Hematopoietic multipotent progenitor cell treated with erythropoietin and hydrocortisone succinate and interleukin-3 and kit ligand, for 8 days (in vitro differentiated cells): Measurements from ENCODE around the gene NUDCD3.
A peak's percentile ranks its signal among the peaks of the same experiment; 100 is the strongest.

Experiments
- DNase-seq: peaks from one replicate; pipeline ENCODE4 v3.0.0-alpha.2; 2015

The NUDCD3 gene

DNA sequence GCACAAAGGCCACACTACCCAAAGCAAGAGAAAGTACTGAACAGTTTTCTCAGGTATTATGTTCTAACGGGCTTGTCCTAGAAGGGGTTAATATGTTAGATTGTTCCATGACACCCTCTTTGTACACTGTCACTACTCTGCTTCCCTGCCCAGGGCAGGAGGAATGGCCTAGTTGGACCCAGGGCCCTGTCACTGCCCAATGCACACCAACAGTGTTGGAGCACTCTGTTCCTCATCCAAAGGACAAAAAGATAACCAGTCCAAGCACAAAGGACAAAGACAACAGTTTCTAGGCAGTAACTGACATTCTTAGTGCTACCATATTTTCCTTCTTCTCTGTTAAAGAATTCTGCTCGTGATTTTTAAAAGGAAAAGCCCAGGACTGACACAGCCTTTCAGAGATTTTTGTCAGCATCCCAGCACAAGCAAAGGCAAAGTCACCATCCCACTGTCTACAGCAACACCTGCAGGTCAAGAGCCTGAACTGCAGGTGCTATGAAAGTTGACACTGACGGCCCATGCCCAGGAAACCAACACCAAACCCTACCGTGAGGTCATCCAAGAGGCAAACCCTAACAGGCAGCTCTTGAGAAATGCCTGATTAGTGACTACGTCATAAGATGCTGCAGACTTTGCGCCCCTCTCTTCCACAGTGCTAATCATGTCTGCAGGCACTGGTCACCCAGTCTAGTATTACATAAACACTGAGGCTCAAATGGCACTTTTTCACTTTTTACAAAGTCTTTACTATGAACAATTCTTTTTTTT, 13.2 kb downstream of the NUDCD3 start:
- DNase-seq = peak; percentile 74

DNA sequence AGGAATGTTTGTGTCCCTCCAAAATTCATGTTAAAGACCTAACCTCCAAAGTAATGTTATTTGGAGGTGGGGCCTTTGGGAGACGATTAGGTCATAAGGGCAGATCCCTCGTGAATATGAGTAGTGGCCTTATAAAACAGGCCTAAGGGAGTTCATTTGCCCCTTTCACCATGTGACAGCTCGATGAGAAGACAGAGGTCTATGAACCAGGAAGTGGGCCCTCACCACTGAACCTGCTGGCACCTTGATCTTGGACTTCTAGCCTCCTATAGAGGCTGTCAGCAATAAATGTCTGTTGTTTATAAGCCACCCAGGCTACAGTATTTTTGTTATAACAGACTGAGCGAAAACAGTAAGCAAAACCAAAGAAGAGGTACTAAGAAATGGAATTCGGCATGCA, 14.1 kb downstream of the NUDCD3 start:
- DNase-seq = no peak

DNA sequence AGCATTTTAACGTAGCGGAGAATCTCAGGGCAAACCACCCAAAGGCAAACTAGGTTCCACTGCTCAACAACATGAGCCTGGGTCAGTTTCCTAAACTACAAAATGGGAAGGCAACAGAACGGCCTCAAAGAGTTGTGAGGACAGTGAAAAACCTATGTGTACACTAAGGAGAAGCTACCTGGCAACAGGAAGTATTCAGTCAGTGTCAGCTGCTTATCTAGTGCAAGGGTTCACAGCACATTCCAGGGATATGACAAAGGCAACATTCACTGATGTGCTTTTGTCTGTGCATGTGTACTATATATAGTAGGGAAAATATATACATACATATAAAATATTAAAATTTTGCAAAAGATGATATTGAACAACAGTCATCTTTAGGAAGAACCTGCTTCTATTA, 17.2 kb downstream of the NUDCD3 start:
- no peak for DNase-seq

DNA sequence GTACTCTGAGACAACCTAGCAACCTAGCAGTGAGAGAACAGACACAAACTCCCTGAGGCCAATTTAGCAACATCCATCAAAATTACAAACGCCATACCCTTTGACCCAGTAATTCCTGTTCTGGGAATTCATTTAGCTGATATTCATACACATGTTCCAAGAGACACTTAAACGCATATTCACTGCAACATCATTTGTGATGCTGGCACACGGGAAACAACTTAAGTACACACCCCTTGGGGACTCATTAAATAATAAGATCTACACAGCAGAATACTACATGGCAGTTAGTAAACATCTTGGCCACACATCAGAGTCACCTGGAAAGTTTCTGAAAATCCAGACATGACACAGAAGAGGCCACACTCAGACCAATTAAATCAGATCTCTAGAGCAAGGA, 17.6 kb downstream of the NUDCD3 start:
- no peak for DNase-seq

DNA sequence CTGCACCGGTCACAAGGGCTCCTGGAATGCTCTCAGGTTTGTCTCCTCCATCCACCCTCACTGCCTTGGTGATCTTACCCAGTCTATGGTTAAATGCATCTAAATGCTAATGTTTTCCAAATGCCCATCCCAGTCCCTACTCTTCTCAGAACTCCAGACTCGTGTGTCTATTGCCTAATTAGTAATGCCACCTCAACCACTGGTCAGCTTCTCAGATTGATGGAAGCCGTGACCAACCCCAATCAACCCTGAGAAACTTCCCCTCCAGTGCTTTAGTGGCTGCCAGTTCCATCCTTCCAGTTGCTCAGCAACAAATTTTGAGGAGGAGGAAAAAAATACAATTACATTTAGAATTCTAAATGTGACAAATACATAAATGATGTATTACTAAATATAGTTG, 18.6 kb downstream of the NUDCD3 start:
- DNase-seq = no peak

DNA sequence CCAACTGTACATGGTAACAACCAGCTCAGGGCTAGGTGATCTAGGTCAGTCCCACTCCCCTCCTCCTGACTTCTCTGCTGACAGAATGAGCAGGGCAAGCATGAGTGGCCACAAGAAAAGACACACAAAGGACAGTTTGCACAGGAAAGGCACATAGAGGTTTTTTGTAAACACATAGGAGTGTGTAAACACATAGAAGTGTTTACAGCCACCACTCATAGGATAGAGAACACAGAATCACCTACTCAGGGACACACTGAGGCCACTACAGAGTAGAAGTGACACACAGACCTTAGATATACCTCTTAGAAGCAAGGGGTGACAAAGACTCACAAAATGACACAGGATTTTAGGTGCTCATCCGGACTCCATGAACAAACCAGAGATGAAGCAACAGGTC, 19.0 kb downstream of the NUDCD3 start:
- DNase-seq = no peak

DNA sequence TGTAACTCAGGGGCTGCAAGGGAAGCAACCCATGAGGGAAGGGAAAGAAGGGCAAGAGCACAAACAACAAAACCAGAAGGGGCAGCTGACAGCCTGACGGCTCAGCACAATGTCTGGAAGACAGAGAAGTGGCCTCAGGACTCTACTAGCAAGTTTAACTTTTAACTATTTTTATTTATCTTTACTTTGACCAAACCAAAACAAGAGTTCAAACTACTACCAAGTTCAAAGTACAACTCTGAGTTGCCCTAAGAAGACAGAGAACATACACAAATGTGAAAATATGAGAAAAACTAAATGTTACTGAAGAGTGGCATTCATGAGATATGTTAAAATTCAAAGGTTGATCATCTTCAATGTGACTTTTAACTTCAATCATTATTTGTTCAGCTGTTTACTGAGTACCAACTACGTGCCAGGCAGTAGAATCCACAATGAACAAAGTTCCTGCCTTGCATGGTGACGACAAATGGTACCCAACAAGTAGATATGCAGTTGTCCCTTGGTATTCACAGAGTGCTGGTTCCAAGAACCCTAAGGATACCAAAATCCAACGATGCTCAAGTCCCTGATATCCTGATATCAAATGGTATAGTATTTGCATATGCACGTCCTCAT, 19.7 kb downstream of the NUDCD3 start:
- no peak for DNase-seq

DNA sequence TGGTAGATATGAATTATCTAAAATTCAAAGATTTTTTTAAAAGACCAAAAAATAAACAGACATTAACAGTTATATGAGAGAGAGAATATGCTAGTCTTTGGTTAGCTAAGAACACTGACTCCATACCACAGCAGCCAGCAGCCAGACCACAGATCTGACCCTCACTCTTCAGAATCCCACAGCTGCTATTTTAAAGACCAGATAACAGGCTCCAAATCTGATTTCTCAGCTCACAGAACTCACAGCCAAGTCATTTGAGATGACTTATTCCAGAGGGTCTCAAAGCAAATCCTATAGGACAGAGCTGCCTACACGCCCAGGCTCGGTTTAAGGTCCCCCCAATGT, 20.4 kb downstream of the NUDCD3 start:
- peak; percentile 17 for DNase-seq

DNA sequence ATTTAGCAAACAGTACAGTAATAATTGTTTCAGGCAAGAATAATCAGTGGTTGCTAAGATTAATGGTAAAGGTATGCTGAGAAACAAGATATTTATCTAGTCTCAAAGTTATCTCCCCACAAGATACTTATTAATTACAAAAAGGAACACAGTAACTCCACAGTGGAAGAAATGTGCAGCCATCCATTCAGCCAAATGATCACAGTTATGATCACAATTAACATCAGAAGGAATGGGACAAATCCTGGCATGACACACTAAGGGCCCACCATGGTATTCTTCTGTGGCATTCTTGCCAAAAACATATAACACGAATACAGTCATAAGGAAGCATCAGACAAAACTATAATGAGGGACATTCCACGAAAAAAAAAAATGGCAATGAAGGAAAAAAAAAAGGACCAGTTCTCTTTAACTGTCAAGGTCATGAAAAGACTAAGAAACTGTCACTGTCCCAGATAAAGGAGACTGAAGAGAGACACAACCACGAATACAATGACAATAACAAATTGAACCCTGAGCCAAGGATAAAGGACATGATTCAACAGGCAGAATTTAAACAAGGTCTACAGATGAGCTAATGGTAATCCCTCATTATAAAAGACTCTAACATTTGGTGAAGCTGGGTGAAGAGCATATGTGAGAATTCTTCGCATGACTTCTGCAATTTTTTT, 20.9 kb downstream of the NUDCD3 start:
- DNase-seq = no peak

DNA sequence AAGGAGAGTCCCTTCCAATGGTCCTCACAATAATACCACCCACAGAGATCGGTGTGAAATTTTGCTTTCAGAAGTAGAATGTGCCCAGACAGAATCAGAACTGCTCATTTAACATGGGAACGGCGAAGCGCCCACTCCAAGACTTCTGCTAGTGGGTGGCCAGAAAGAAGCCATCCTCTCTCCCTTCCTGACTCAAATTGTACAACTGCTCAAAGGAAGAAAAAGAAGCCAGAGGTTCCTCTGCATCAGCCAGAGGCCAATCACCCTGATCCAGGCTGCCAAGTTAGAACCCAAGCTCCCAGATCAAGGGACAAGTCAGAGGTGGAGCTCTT, 23.3 kb downstream of the NUDCD3 start:
- DNase-seq = no peak

DNA sequence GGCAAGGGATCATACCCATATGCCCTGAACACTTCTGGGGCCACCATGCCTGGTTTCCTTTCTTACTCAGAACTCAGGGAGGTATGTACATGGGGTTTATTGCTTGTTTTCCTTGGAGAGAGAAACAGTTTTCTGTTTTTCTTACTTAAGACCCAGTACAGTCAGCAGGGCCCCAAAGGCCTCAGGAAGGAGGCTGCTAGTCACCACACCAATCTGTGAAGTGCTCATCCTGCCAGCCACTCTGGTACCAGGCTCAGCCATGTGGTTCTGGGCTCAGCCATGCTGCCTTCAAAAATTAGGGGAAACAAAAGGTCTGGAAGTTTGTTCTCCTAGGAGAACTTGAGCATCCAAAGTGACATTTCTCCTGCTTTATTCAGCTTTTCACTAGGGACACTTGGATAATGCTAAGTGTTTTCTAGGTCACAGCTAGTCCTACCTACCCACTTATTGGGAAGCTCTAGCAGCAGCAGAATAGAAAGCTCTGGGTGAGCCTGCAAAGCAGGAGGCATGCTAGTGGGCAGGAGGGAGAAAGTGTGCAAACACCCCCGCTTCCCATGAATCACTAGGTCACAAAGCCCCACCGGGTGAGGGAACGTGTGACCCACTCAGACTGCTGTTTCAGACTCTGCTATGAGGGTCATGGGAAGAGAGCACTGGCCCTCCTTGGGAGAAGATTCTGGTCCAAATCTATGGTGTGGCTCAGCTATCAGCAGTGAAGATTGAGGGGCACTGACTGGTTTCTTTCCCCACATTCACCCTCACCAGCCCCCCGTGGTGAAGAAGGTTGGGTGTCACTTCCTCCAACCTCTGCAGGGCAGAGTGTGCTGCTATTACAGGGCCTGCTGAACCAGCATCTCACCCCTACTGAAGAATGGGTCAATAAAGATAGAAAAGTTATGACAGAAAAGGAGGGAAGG, 23.9 kb downstream of the NUDCD3 start:
- DNase-seq = no peak

DNA sequence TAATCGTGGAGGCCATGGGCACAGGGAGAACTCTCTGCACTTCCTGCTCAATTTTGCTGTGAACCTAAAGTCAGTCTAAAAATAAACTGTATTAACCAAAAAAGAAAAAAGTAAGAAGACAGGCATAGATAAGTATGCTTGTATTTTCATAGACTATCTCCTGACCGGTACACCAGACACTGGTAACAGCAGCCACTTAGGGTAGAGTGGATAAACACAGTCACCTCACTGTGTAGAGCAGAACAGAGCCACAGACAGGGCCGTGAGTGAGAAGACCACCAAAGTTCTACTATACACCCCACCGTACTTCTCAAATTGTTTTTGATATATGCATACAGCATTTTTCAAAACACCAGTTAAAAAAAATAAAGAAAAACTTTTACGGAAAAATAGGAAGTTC, 25.0 kb downstream of the NUDCD3 start:
- no peak for DNase-seq

DNA sequence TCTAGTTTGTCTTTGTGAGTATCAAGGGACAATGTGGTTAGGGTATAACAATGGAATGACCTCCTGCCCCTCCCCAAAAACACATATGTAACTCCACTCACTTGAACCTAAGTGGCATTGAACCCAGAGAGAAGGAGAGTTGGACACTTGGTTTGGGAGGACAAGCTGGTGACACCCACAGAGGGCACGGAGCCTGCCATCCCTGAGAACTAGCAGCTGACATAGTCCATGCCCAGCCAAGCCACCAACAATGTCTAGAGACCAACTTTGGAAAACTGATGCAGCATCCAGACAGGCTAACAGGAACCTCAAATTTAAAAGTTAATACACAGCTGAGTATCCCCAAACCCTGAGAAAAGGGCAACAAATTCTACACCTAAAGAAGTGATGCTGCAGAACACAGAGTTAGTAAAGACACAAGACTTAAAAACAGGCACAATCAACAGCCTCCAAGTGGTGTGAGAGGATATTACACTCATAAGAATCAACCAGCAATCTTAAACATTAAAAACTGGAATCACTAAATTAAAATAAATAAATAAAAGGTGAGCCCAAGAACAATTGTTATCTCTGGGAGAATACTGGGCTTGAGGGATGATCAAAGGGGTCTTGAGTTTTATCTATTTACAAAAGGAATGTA, 27.2 kb downstream of the NUDCD3 start:
- peak; percentile 29 for DNase-seq

DNA sequence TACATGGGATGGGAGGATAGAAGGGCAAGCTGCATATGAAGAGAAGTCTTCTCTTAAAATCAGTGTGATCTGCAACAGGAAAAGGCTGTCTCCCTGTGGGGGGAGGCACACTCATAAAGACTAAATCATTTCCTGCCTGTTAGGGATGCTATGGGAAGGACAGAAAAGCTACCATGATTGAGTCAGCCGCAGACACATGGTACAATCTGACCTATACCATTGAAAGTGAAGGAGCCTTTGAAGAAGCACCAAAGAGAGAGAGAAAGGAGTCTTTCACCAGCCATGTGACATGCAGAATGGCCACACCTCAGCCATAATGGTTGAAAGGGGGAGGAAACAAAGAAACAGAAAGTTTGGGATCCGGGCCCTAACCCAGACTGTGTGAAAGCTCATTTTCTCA, 29.1 kb downstream of the NUDCD3 start:
- DNase-seq = no peak

DNA sequence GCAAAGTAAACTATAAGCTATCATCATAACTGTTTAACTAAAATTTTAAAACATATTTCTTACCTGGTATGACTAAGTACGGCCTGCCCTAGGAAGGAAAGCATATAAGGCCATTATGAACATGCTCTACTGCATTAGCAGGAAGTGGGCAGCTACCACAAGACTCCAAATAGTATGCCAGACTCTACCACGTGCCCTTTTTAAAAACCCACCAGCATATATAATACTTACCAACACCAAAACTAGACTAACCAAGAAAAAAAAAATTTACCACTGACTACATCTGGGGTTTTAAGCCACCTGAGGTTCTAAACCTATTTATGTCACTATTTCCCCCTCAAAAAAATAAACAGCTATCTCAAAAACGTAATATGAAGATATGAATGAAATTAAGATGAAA, 30.1 kb downstream of the NUDCD3 start:
- DNase-seq = no peak

DNA sequence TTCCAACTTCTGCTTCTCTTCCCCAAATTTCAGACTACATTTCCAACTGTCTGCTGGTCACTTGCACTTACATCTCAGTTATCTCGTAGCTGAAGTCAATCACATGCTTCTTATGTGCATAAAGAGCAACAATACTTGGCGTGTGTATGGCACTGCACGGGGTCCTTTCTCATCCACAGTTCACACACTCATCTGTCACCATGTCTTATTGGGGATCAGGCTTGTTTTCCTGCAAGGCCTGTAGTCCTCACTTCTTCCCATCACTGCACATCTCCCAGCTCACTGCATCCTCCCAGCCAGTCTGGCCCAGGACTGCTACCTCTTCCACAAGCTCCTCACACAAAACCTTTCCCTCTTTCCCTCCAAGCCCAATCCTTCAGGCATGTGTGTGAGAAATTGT, 35.3 kb downstream of the NUDCD3 start:
- DNase-seq = no peak

DNA sequence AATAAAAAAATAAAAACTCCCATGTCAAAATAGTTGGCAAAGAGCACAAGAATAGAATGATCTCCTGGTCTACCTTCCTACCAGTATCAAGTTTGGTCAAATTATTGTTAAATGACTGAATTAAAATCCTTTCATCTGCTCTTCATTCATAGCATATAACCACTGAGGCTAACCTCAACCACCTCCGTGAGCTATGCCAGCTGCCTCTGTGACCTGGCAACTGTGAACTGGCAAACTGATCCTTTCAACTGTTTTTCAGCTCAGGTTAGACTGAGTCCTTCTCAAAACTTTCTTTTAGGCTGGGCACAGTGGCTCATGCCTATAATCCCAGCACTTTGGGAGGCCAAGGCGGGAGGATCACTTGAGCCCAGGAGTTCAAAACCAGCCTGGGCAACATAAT, 36.1 kb downstream of the NUDCD3 start:
- DNase-seq = no peak

DNA sequence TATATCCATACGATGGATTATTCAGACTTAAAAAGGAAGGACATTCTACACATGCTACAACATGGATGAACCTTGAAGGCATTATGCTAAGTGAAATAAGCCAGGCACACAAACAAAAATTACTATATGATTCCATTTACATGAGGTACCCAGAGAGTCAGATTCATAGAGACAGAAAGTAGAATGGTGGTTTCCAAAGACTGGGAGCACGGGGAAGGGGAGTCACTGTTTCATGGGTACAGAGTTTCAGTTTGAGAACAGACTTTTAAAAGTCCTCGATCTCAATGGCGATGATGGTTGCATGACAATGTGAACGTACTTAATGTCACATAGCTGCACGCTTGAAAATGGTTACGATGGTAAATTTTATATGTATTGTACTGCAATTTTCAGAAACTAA, 39.3 kb downstream of the NUDCD3 start:
- no peak for DNase-seq

DNA sequence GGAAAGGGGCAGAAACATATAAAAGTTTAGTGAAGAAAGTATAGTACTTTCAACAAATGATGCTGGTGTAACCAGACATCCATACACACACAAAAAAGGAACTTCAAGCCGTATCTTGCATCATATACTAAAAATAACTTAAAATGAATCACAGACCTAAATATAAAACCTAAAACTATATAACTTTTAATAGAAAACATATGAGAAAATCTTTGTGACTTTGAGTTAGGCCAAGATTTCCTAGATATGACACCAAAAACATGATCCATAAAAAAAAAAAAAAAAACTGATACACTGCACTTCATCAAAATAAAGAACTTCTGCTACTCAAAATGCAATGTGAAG, 40.9 kb downstream of the NUDCD3 start:
- no peak for DNase-seq

DNA sequence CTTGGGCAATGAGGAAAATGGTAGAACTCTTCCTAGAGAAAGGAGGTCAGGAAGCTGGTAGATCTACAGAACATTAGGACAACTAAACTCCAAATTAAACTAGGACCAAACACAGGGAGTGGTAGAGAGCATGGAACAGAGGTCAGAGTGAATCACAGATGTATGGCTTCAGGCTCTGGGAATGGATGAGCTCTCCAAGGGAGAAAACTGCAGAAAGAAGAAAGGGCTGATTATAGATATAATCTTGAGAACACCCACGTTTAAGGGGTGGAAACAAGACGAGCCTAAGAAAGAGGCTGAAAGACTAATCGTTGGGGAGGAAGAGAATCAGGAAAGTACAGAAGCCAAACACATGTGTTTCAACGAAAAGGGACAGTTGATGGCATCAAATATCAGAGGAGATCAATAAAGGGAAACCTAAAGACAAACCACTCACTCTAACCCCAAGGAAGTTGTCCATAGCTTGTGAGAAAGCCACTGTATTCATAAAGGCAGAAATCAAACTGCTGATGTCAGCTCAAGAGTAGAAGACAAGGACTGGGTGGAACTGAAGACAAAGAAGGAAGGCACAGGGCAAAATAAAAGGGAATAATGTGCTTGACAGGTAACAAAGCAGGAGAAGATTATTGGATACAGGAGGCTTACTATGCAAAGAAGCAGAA, 41.4 kb downstream of the NUDCD3 start:
- DNase-seq = no peak

DNA sequence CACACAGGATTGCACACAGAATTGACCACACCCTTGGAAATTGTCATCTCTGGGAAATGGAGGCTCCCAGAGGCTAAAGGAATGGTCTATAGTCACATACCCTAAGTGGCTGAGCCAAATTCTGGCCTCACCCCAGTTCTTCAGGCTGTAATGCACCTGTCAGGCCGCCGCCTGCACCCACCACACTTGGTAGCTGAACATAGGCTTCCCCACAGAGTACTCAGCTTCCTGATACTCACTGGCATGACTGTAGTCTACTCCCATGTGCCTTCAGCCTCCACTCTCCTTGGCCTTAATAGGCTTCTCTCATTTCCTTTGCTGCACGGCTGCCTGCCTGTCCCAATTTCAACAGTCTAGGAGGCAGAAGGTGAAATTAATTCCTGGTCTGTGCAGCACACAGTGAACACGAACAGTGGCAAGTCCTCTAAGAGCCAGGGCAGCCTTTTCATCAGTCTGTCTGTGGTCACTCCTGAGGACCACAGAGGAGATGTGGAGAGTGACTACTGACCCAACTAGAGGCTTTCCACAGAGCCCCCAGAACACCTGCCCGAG, 42.5 kb downstream of the NUDCD3 start:
- no peak for DNase-seq

DNA sequence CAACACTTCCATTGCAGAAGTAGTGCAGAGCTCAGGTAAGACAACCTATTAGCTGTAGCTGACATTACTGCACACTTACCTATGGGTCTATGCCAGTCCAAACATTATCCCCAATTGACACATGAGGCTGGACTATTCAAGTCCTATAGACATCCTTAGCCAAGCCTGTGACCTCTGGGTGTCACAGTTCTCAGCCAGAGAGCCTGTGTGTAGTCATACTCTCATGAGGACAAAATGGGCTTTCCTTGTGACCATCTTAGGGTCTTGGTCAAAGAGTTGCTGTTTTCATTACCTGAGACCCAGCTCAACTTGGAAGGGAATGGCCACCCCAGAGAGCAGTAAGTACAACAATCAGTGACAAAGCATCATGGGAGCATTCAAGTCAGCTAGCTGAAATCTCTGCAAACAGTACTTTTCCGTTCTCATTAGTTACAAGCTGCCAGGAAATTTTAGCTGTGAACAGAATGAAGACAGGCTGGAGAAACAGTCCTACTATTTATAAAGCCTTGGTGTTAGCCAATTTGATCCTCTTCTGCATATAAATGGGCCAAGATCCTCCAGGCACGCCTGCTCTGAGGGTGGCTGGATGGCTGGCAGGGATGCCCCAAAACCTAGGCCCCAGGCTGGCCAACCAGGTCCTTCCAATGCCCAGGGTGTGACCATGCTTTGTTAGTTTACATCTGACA, 44.3 kb downstream of the NUDCD3 start:
- no peak for DNase-seq
